A673 (cell line): ENCODE measurements around the gene SDHAF1.

Source experiments
- EZH2 ChIP-seq: fragments of 200-600 bp; sonication (generic); IDR thresholded peaks from 2 replicates; pipeline ENCODE4 v1.6.1; 2017; ENCODE audit warnings: borderline replicate concordance, low read depth, mild to moderate bottlenecking, mixed read lengths, antibody characterized with exemption, low read length; ENCODE audit not compliant: poor library complexity, severe bottlenecking
- TF ChIP-seq, protein P1 (sequence below): fragments of 300-800, 200-600 bp; sonication (generic); conservative IDR thresholded peaks from 2 replicates; pipeline ENCODE4 v1.5.1; 2017; ENCODE audit warnings: low read depth, mild to moderate bottlenecking, antibody characterized with exemption, low read length, moderate library complexity, mixed read lengths

DNA sequence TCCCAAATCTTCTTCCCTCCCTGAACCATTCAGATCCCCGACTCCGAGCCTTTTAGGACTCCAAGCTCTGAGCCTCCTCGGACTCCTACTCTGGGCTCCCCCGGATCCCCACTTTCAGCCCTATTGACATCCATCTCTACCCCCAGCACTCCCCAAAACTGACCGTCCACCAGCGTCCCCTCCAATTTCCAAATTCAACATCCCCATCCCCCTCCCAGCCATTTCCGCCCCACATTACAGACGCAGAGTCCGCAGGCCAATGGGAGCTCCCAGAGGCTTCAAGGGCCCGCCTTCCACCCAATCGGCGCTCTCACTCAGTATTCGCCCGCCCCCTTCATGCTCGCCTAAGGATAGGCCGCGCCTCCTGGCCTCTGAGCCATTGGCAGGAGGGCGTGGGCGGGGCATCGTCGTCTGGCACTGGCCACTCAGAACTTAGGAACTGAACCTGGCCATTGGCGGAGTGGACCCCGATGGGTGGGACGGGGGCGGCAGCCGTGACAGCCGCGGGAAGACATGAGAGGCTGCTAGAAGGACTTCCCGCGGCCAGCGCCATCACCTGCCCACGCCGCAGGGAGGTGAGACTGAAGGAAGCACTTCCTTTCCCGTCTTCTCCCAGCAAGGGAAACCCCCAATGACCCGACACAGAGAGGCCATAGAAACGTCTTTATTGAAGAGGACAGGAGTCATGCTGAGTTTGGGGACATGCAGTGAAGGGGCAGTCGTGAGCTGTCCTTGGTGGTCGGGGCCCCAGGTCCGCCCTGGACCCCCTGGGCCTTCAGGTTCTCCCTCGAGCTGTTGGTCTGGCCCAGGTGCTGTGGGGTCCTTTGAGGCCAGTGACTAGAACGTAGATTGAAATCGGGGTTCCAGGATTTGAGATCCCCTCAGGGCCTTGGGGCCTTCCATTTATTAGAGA lies 19.3 kb downstream of the SDHAF1 start, which contains the start of gene ALKBH6:
- TF ChIP-seq, protein P1, sequence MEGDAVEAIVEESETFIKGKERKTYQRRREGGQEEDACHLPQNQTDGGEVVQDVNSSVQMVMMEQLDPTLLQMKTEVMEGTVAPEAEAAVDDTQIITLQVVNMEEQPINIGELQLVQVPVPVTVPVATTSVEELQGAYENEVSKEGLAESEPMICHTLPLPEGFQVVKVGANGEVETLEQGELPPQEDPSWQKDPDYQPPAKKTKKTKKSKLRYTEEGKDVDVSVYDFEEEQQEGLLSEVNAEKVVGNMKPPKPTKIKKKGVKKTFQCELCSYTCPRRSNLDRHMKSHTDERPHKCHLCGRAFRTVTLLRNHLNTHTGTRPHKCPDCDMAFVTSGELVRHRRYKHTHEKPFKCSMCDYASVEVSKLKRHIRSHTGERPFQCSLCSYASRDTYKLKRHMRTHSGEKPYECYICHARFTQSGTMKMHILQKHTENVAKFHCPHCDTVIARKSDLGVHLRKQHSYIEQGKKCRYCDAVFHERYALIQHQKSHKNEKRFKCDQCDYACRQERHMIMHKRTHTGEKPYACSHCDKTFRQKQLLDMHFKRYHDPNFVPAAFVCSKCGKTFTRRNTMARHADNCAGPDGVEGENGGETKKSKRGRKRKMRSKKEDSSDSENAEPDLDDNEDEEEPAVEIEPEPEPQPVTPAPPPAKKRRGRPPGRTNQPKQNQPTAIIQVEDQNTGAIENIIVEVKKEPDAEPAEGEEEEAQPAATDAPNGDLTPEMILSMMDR, result no peak
- no peak for TF ChIP-seq EZH2
